AG04450 (cell line): Measurements from ENCODE around the gene RALGPS1. TPM values are rescaled to one million over a fixed set of nuclear protein-coding genes. Genes with fewer than 3 reads are reported as not detected.

ENCODE experiments used
- CTCF ChIA-PET: fragments of 300-600, 350-600 bp; formaldehyde crosslinking; extraction: SDS; loops from one replicate; lab custom pipeline; 2022; ENCODE audit warnings: antibody characterized with exemption, inconsistent platforms; lab: Charles Lee
- POLR2A ChIA-PET: fragments of 350-600 bp; formaldehyde crosslinking; extraction: SDS; loops from one replicate; lab custom pipeline; 2021; ENCODE audit warnings: antibody characterized with exemption, inconsistent platforms; lab: Yijun Ruan, JAX
- DNase-seq: peaks from one replicate; pipeline ENCODE4 v3.0.0-alpha.2; 2011; ENCODE audit warnings: low read depth, low spot score
- H3K27ac ChIP-seq: one replicate; pipeline ENCODE4 v1.5.1; 2012; ENCODE audit warnings: low read depth, low read length, control low read depth
- H3K27me3 ChIP-seq: one replicate; pipeline ENCODE4 v1.6.0; 2012; ENCODE audit warnings: low read length; ENCODE audit not compliant: control insufficient read depth, insufficient read depth
- H3K4me3 ChIP-seq: 2 replicates; pipeline ENCODE4 v1.5.1; 2011; ENCODE audit warnings: mild to moderate bottlenecking, low read depth, low read length, control low read depth
- H3K9me3 ChIP-seq: 2 replicates; pipeline ENCODE4 v1.5.1; 2012; ENCODE audit warnings: low read length; ENCODE audit not compliant: control insufficient read depth, insufficient read depth
- CTCF ChIP-seq: IDR thresholded peaks from 2 replicates; pipeline ENCODE4 v1.5.1; 2011; ENCODE audit warnings: low read depth, low read length, control low read depth, inconsistent platforms
- polyA plus RNA-seq: library from polyadenylated mRNA; depleted of rRNA; stranded (reverse); fragments of >200 nt; gene quantifications from 2 replicates; pipeline ENCODE4 v1.2.3, GENCODE V29; 2011

The RALGPS1 gene
- polyA plus RNA-seq, 1 experiment, result 4.6 TPM

DNA sequence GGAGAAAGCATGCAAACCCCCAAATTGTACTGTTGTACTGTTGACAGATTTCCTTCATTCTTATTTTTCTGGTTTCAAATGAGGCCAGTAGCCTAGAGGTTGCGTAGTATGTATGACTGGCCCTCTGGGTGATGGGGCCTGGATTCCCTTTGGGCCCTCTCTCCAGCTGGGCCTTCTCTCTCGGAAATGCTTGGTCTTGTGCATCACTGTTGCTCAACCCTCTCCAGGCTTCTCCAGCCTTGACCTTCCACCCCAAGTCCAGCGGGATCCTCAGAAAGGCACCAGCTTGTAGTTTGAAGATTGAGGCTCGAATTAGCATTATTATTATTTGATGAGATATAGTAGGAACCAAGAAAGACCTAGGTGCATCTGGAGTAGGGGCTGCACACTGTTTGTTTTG, 120.8 kb downstream of the RALGPS1 start:
- 0 out of 2 replicates have a peak, but pooled peaks cover 3% of the 10 kb centered on the region for H3K9me3 ChIP-seq
- ChIA-PET POLR2A (interaction anchor here (0.6 kb wide), 1 partner anchor 71 kb away, joined by 6 read pairs; no protein-coding TSS in a partner anchor), CTCF (interaction anchor here (1.0 kb wide), 3 partner anchors 13 to 93 kb away, joined by 3 read pairs; no protein-coding TSS in a partner anchor)
- no peak for TF ChIP-seq CTCF
- no peak overlapping the region for H3K4me3 ChIP-seq
- DNase-seq, result no peak
- H3K27me3 ChIP-seq, result no peaks in the 10 kb centered on the region
- H3K27ac ChIP-seq, result no peak overlapping the region

DNA sequence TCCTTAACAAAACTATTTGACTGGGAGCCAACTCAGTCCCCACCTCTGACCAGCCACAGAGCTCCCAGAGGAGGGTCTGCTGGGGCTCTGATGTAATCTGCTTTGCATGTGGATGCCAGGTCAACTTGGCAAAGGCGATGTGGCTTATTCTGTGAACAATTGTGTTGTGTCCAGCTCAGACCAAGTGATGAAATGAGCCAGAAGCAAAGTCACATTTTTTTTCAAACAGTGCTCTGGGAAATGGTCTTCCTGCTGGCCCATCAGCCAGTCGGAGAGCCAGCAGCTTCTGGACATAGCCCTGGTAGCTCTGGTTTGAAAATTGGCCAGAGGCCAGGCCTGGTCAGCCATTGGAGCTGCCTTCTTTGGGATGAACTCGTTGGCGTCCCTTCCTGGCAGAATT, 121.4 kb downstream of the RALGPS1 start:
- ChIA-PET CTCF (interaction anchor here (1.0 to 1.6 kb wide), 4 partner anchors 12 to 94 kb away, joined by 3 read pairs; no protein-coding TSS in a partner anchor), POLR2A (interaction anchor here (0.6 kb wide), 1 partner anchor 72 kb away, joined by 6 read pairs; no protein-coding TSS in a partner anchor)
- Histone ChIP-seq H3K9me3 (0 out of 2 replicates have a peak, but pooled peaks cover under 1% of the 10 kb centered on the region), H3K4me3 (no peak overlapping the region), H3K27me3 (no peaks in the 10 kb centered on the region), H3K27ac (no peak overlapping the region)
- DNase-seq, result no peak
- TF ChIP-seq CTCF, result no peak

DNA sequence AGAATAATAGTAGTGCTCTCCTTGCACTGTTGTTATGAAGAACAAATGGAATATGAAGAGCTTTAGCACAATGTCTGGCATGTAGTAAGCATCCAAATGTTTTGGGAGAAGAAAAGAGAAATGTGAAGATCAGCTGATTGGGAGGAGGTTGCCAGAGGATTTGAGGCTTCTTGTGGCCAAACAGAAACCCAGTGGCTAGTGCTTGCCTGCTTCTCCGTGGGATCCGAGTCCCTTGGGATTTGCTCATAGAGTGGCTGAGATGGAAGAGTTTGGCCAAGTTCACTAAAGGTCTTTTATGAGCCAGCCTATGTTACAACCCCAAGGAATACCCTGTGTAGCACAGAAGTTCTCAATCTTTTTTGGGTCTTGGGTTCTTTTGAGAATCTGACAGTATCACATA, 121.9 kb downstream of the RALGPS1 start:
- POLR2A ChIA-PET, result interaction anchor here (0.6 kb wide), 1 partner anchor 151 kb away, joined by 7 read pairs; no protein-coding TSS in a partner anchor
- CTCF ChIA-PET, result interaction anchor here (1.6 to 2.0 kb wide), 2 partner anchors 12 to 72 kb away, joined by 3 to 7 read pairs; no protein-coding TSS in a partner anchor
- Histone ChIP-seq H3K27me3 (no peaks in the 10 kb centered on the region), H3K27ac (no peak overlapping the region), H3K4me3 (no peak overlapping the region), H3K9me3 (no peaks in the 10 kb centered on the region)
- no peak for TF ChIP-seq CTCF
- DNase-seq, result no peak

DNA sequence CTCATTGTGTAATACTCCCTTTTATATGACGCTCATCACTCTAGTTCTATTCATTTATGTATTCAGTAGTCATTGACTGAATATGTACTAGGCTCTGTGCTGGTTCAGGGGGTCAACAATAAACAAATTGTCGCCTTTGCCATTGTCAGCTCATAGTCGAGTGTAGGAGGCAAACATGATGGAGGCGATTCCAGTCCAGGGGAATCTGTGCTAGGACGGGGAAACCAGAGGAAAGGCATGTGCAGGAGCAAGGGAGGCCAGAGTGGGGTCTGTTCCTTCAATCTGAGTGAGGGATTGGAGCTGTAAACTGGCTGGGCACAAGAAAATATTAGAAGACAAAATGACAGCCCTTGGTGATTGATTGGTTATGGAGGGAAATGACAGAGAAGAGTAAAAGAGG, 123.9 kb downstream of the RALGPS1 start:
- DNase-seq, result no peak
- ChIA-PET CTCF (interaction anchor here (1.3 to 2.0 kb wide), 2 partner anchors 10 to 73 kb away, joined by 3 to 7 read pairs; no protein-coding TSS in a partner anchor), POLR2A (no interaction called here)
- Histone ChIP-seq H3K9me3 (no peaks in the 10 kb centered on the region), H3K4me3 (no peak overlapping the region), H3K27ac (no peak overlapping the region), H3K27me3 (no peaks in the 10 kb centered on the region)
- TF ChIP-seq CTCF, result no peak

DNA sequence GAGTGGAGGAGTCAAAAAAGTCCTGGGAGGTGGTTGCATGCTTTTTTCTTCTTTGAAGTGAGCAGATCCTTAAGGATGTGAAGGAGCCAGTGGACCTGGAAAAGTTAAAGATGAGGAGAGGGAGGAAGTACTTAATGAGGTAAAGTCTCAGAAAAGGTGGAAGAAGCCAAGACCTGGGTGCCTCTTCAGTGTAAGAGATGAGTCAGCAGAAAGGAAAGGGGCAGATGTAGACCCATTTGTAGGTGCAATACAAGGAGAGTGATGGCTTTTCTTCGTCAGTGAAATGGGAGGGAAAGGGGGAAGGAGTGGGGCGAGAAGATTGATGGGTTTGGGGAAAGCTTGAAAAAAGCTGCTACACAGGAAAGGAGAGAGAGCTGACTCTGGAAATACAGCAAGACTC, 124.9 kb downstream of the RALGPS1 start:
- CTCF ChIA-PET, result no interaction called here
- DNase-seq, result no peak
- POLR2A ChIA-PET, result no interaction called here
- no peaks in the 10 kb centered on the region for H3K27me3 ChIP-seq
- no peak overlapping the region for H3K27ac ChIP-seq
- H3K4me3 ChIP-seq, result no peak overlapping the region
- no peak for TF ChIP-seq CTCF
- H3K9me3 ChIP-seq, result no peaks in the 10 kb centered on the region
